Vagina (tissue), 2 donors: ENCODE results near the gene ZBTB49.

Experiments used
- POLR2A ChIP-seq, 2 donors: fragments of 450-650 bp; IDR thresholded peaks; one replicate each; pipeline ENCODE4 v1.6.1; 2017; ENCODE audit warnings: antibody characterized with exemption in 2 of 2, mild to moderate bottlenecking in 2 of 2, moderate library complexity in 2 of 2
- POLR2AphosphoS5 ChIP-seq, 2 donors: sonication (generic); formaldehyde crosslinking; IDR thresholded peaks; one replicate each; pipeline ENCODE4 v1.9.0; 2017; ENCODE audit warnings: antibody characterized with exemption in 2 of 2, mild to moderate bottlenecking in 2 of 2, low read depth in 1 of 2; ENCODE audit not compliant: insufficient read depth in 1 of 2
- TF ChIP-seq, protein P1 (sequence below), 3 experiments: fragments of 450-650 bp in 2 of 3; fragments of 200-600 bp in 1 of 3; sonication (generic) in 1 of 3; IDR thresholded peaks; one replicate each; pipeline ENCODE4 v1.5.1; 2017 to 2019; ENCODE audit warnings: antibody characterized with exemption in 3 of 3, mild to moderate bottlenecking in 2 of 3, moderate library complexity in 2 of 3

DNA sequence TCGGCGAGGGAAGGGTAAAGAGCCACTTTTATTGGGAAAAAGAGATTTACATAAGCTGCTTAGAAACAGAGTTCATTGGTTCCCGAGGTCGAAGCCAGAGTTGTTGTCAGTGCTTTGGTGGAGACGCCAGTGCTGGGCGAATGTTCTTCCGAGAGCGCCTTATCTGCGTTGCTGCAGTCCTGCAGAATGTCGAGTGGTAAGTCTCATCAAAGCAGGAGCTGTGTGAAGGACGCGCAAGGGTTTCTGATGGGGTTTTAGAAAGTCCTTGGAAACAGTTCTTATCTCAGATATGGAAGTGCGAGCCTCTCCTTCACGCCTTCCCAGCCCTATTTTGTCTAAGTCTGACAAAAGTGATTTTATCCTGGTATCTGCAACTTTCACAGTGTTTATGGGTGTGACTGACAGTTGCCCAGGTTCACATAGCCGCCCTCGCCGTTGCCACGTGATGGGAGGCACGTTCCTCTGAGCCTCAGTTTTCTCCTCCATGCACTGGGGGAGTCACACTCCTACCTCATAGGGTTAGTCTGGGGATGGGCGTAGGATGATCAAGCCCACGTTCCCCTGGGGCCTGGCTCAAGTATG is 49.5 kb downstream of the ZBTB49 start:
- no peak for TF ChIP-seq POLR2AphosphoS5 (IDR thresholded peaks at IDR 0.05; ENCODE audit: insufficient read depth in 1 of 2, low read depth in 1 of 2)
- TF ChIP-seq, protein P1, sequence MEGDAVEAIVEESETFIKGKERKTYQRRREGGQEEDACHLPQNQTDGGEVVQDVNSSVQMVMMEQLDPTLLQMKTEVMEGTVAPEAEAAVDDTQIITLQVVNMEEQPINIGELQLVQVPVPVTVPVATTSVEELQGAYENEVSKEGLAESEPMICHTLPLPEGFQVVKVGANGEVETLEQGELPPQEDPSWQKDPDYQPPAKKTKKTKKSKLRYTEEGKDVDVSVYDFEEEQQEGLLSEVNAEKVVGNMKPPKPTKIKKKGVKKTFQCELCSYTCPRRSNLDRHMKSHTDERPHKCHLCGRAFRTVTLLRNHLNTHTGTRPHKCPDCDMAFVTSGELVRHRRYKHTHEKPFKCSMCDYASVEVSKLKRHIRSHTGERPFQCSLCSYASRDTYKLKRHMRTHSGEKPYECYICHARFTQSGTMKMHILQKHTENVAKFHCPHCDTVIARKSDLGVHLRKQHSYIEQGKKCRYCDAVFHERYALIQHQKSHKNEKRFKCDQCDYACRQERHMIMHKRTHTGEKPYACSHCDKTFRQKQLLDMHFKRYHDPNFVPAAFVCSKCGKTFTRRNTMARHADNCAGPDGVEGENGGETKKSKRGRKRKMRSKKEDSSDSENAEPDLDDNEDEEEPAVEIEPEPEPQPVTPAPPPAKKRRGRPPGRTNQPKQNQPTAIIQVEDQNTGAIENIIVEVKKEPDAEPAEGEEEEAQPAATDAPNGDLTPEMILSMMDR (IDR thresholded peaks at IDR 0.05) = no peak
- TF ChIP-seq POLR2A (IDR thresholded peaks at IDR 0.05) = no peak
